ENCODE data around the gene DTWD2. TPM values are rescaled to one million over a fixed set of nuclear protein-coding genes. Genes with fewer than 3 reads are reported as not detected.

DTWD2 gene
- total RNA-seq, 4 donors from 2014 or later, result 6.2 to 14.2 (median 10.9) TPM

DNA sequence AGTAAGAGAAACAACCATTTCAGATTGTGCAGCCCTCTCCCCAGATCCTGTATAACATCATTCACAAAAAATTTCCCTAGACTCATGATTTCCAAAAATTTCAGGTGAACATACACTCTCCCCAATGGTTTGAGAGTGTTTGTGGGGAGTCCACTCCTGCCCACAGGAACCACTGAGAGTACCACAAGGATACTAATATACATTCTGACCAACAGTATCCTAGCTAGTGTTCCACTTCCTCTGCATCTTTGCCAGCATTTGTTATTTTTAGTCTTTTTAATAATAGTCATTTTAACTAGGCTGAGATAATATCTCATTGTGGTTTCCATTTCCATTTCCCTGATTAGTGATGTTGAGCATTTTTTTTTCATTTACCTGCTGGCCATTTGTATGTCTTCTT lies 155.4 kb downstream of the DTWD2 start:
- TF ChIP-seq, protein P1, sequence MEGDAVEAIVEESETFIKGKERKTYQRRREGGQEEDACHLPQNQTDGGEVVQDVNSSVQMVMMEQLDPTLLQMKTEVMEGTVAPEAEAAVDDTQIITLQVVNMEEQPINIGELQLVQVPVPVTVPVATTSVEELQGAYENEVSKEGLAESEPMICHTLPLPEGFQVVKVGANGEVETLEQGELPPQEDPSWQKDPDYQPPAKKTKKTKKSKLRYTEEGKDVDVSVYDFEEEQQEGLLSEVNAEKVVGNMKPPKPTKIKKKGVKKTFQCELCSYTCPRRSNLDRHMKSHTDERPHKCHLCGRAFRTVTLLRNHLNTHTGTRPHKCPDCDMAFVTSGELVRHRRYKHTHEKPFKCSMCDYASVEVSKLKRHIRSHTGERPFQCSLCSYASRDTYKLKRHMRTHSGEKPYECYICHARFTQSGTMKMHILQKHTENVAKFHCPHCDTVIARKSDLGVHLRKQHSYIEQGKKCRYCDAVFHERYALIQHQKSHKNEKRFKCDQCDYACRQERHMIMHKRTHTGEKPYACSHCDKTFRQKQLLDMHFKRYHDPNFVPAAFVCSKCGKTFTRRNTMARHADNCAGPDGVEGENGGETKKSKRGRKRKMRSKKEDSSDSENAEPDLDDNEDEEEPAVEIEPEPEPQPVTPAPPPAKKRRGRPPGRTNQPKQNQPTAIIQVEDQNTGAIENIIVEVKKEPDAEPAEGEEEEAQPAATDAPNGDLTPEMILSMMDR (IDR thresholded peaks at IDR 0.05; ENCODE audit: low read depth), result no peak

DNA sequence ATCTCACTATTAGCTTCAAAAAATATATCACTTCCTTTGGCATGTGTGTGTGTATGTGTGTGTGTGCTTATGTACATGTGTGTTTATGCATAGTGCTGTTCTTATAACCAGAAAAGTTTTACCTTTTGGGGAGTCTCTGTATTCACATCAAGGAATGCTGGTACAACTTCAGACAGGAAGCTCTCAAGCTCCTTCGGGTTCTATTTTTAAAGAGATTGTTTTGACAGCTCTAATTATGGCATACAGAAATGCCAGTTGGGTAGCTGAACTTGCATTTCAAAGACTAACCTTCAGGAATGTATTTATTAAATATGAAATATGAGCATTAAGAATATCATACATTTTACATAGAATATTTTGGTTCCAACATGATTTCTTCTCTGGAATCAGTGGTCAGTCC lies 163.1 kb downstream of the DTWD2 start:
- TF ChIP-seq, protein P1 (IDR thresholded peaks at IDR 0.05; ENCODE audit: low read depth), result no peak

DNA sequence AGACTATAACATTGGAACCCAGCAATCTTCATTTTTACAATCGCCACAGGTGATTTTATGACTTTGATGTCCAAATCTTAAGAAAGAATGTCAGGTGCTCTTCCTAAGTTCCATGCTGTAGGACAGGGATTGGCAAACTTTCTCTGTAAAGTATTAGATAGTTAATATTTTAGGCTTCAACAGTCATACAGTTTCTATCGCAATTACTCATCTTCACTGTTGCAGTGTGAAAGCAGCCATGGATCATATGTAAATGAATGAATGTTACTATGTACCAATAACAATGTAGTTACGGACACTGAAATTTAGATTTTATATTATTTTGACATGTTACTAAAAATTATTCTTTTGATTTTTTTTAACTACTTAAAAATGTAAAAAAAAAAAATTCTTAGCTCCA lies 169.7 kb downstream of the DTWD2 start:
- TF ChIP-seq, protein P1 (IDR thresholded peaks at IDR 0.05; ENCODE audit: low read depth), result no peak

DNA sequence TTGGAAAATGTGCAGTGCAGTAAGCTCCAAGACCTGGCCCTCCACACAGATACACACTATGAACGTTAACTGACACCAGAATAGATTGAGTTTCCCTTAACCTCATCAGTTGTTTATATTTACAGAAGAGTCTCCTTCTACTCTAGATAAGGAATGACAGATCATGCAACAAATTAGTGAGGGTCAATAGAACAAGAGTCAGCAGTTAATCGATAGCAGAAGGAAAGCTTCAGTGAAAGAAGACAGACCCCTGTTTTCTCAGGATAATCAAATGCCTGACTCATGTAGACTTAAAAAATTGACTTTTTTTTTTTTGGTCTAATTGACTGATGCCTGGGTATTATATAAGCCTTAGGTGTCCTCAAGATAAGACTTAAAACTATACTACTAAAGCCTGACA lies 179.9 kb downstream of the DTWD2 start:
- TF ChIP-seq, protein P1 (IDR thresholded peaks at IDR 0.05; ENCODE audit: low read depth), result no peak

DNA sequence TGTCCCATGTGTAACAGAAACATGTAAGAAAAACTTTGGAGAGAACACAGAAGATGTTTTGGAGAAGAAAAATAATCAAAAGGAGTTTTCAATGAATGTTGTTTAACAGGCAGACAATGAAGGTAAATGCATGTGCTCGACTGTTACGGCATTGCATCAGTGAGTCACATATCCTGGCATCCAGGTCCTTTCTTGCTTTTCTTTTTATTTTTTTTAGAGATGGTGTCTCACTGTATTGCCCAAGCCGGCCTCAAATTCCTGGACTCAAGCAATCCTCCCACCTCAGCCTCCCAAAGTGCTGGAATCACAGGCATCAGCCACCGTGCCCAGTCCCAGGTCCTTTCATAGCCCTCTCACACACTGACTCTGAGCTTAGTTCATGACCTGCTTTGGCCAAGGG lies 181.8 kb downstream of the DTWD2 start:
- TF ChIP-seq, protein P1 (IDR thresholded peaks at IDR 0.05; ENCODE audit: low read depth), result no peak

DNA sequence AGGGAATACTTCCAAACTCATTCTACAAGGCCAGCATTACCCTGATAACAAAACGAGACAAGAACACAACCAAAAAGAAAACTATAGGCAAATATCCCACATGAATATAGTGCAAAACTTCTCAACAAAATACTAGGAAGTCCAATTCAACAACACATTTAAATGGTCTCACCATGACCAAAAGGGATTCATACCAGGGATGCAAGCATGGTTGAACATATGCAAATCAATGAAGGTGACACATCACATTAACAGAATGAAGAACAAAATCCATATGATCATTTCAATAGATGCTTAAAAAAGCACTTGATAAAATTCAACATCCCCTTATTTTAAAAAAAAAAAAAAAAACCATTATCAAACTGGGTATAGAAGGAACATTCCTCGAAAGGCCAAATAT lies 186.0 kb downstream of the DTWD2 start:
- TF ChIP-seq, protein P1 (IDR thresholded peaks at IDR 0.05; ENCODE audit: low read depth), result no peak

DNA sequence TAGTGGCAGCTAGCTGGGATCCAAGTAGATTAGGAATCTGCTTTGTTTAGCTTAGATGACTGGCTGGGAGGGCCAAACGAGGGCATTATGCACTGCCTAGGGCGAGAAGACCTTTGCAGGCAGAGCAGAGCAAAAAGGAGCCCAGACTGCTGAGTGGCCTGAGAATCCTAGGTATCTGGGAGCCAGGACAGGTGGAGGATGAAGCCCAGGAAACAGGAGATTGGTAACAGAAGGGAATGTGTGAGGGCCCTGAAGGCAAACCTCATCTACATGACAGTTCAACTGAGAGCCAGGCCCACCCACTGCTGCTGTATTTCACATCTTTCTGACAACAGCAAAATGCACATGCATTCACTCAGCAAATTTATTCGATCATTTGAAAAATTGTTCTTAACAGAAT lies 192.3 kb downstream of the DTWD2 start:
- TF ChIP-seq, protein P1 (IDR thresholded peaks at IDR 0.05; ENCODE audit: low read depth), result no peak
